ENCODE data around the gene SH2D2A.

DNA sequence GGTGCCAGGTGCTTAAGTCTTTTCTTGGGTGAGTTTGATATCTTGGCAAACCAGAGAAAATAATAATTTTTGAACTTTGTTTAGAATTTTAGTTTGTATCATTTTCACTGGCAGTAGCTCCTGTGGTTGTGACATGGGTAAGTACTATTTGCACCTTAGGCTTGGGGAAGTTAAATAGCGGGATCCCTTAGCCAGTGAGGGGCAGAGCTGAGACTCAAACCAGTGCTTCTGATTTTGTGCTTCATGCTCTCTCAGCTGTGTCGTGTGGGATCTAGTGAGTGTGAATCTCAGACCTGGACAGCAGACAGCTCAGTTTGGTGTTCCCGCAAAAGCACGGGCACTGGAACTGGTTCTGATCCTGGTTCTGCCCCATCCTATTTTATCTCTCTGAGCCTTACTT is 39.7 kb downstream of the SH2D2A start:
- TF ChIP-seq POLR2A (IDR thresholded peaks at IDR 0.05; ENCODE audit: low read depth, low read length) (no peak), POLR2AphosphoS5 (IDR thresholded peaks at IDR 0.05; ENCODE audit: low read depth, low read length) (no peak), TAF1 (IDR thresholded peaks at IDR 0.05; ENCODE audit: low read depth, low read length) (no peak), POU2F2 (IDR thresholded peaks at IDR 0.05; ENCODE audit: low read depth, low read length) (no peak), SPI1 (IDR thresholded peaks at IDR 0.05; ENCODE audit: low read depth, low read length) (no peak)
